Aorta (tissue), 5 donors: Measurements from ENCODE around the gene AHSP. TPM values are rescaled to one million over a fixed set of nuclear protein-coding genes. Genes with fewer than 3 reads are reported as not detected.

Experiments used
- ATAC-seq: fragments of 200-7000 bp; cut with Tn5 transposase; one replicate; pipeline ENCODE4 v1.9.1; 2022; ENCODE audit warnings: moderate library complexity; ENCODE audit not compliant: low FRiP score
- DNase-seq, 2 donors: peaks; one replicate each; pipeline ENCODE4 v3.0.0-alpha.2; 2020
- H3K27ac ChIP-seq, 2 donors: one replicate each; pipeline ENCODE4 v1.5.1; 2013; ENCODE audit warnings: low read length in 2 of 2, mild to moderate bottlenecking in 2 of 2, moderate library complexity in 2 of 2, control low read depth in 1 of 2, inconsistent platforms in 1 of 2, low read depth in 1 of 2
- H3K27me3 ChIP-seq, 2 donors: one replicate each; pipeline ENCODE4 v1.6.1; 2013; ENCODE audit warnings: control low read depth in 1 of 2, low read length in 1 of 2, mild to moderate bottlenecking in 1 of 2, moderate library complexity in 1 of 2; ENCODE audit not compliant: insufficient read depth in 2 of 2, control insufficient read depth in 1 of 2
- H3K36me3 ChIP-seq, 2 donors: one replicate each; pipeline ENCODE4 v1.6.1; 2013; ENCODE audit warnings: control low read depth in 1 of 2, low read length in 1 of 2, mild to moderate bottlenecking in 1 of 2; ENCODE audit not compliant: insufficient read depth in 2 of 2, control insufficient read depth in 1 of 2
- H3K4me1 ChIP-seq, 2 donors: one replicate each; pipeline ENCODE4 v1.6.1; 2013; ENCODE audit warnings: low read length in 2 of 2, control low read depth in 1 of 2, mild to moderate bottlenecking in 1 of 2, moderate library complexity in 1 of 2; ENCODE audit not compliant: insufficient read depth in 2 of 2, control insufficient read depth in 1 of 2
- H3K4me3 ChIP-seq, 2 donors: one replicate each; pipeline ENCODE4 v1.5.1; 2013; ENCODE audit warnings: low read length in 2 of 2, control low read depth in 1 of 2, mild to moderate bottlenecking in 1 of 2
- H3K9me3 ChIP-seq: one replicate; pipeline ENCODE4 v1.6.1; 2013; ENCODE audit warnings: mild to moderate bottlenecking, low read length; ENCODE audit not compliant: control insufficient read depth
- WGBS, 2 donors: extraction: QIAGEN DNeasy Blood & Tissue Kit; methylation state at CpG; one replicate each; pipeline ENCODE4 v1.1.7; 2013; 5-methylcytosine and 5-hydroxymethylcytosine counted together
- intact Hi-C, 2 donors: fragments of 100-400 bp; cut with DNase I; formaldehyde crosslinking; loops; one replicate each; pipeline versions ENCODE4 v1.14.2 to v1.15.0; 2022
- polyA plus RNA-seq, 2 donors: library from polyadenylated mRNA; stranded (reverse); fragments of 200-250 nt; gene quantifications; one replicate each; pipeline ENCODE4 v1.2.3, GENCODE V29; 2013
- total RNA-seq, 2 donors: library from RNA; stranded (reverse); fragmentation: NEBNext Ultra II Directional; extraction: Animal tissue kit (Norgen Biotek cat#: 25700); gene quantifications; one replicate each; pipeline ENCODE4 v1.2.1, GENCODE V29; 2021
- donor health status: healthy with polysubstance abuse.
- donor health status: Bipolar disorder and iron deficiency.
- donor health status: DM: no; HTN: no; CAD: no.
- donor health status: DM: no; HTN: no; CAD: no.
- donor health status: DM: yes; HTN: yes; CAD: no.

The AHSP gene
- total and polyA plus RNA-seq, 4 donors, result 4.7 TPM; not detected in 3

DNA sequence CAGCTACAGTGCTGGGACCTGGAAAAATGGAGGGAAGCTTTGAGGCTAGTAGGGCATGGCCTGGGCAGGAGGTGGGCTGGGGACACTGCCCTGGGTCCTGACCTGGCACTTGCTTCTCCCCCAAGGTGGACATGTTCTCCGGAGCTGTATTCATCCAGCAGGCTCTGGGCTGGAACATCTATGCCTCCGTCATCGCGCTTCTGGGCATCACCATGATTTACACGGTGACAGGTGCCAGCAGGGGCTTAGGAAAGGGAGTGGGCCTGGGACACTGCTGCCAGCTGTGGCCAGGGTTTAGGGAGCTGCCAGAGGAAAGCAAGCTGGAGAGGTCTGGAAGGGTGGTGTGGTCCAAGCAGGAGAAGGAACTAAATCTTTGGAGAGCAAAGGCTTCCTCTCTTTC, 41.7 kb upstream of the AHSP start:
- DNase-seq (peak in 1 of 2 donors; percentile 30), ATAC-seq (no peak)
- no peak overlapping the region for H3K27ac ChIP-seq
- H3K4me3 ChIP-seq, result no peak overlapping the region
- H3K36me3 ChIP-seq, result no peaks in the 10 kb centered on the region
- intact Hi-C loops, result no loop called here
- 93 to 94% methylated on average over 5 of the region's 5 CpGs for WGBS, 2 donors
- H3K27me3 ChIP-seq, result no peaks in the 10 kb centered on the region
- H3K9me3 ChIP-seq, result no peaks in the 10 kb centered on the region
- H3K4me1 ChIP-seq, result no peaks in the 10 kb centered on the region

DNA sequence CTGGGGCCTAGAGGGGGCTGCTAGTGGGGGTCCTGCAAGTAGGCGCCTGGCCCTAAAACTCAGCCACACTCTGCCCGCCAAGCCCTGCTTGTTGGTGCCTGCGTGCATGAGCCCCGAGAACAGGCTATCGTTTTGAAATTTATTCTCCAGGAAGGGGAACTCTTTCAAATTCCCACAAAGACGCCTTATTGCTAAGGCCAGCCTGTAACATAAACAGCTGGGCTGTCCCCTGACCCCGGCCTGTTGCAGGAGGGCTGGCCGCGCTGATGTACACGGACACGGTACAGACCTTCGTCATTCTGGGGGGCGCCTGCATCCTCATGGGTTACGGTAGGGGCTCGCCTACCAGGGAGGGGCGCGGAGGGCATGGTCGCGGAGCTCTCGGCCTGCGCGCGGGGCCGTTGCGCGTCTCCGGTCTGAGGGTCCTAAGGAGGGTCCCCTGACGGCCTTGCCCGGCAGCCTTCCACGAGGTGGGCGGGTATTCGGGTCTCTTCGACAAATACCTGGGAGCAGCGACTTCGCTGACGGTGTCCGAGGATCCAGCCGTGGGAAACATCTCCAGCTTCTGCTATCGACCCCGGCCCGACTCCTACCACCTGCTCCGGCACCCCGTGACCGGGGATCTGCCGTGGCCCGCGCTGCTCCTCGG, 40.5 kb upstream of the AHSP start:
- Histone ChIP-seq H3K27me3 (no peaks in the 10 kb centered on the region), H3K4me1 (no peaks in the 10 kb centered on the region), H3K36me3 (no peaks in the 10 kb centered on the region), H3K27ac (no peak overlapping the region), H3K4me3 (peak overlapping the region; percentile 19 to 21), H3K9me3 (no peaks in the 10 kb centered on the region)
- DNase-seq (peak in 1 of 2 donors; percentile 48), ATAC-seq (no peak)
- intact Hi-C loops, result no loop called here
- WGBS, 2 donors, result 15 to 18% methylated on average over 48 of the region's 48 CpGs

DNA sequence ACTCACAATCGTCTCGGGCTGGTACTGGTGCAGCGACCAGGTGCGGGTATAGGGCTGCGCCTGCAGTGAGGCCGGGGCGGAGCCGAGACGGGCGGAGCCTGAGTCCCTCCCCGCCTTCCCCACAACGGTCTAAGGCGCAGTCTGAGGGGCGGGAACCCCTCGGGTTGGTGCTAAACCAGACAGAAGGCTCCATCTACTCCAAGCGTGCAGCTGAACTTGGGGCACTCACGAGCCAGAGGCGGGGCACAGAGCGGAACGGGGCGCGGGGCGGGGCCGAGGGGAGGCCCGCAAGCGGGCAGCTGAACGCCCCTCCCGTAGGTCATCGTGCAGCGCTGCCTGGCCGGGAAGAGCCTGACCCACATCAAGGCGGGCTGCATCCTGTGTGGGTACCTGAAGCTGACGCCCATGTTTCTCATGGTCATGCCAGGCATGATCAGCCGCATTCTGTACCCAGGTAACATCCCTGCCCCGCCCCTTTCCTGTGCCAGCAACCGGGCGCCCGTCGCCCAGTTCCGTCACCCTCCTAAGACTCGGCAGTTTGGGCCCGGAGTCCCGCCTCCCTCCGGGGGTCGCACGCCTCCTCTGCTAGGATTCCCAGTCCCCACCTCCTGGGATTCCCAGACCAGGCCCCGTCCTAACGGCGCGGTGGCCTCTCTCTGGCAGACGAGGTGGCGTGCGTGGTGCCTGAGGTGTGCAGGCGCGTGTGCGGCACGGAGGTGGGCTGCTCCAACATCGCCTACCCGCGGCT, 39.8 kb upstream of the AHSP start:
- H3K4me3 ChIP-seq, result peak overlapping the region; percentile 19 to 21
- no peaks in the 10 kb centered on the region for H3K36me3 ChIP-seq
- H3K9me3 ChIP-seq, result no peaks in the 10 kb centered on the region
- 1% methylated on average over 59 to 60 of the region's 60 CpGs for WGBS, 2 donors
- DNase-seq (peak; percentile 69 to 81), ATAC-seq (peak; percentile 57)
- intact Hi-C loops, result no loop called here
- H3K27ac ChIP-seq, result no peak overlapping the region
- no peaks in the 10 kb centered on the region for H3K27me3 ChIP-seq
- no peaks in the 10 kb centered on the region for H3K4me1 ChIP-seq

DNA sequence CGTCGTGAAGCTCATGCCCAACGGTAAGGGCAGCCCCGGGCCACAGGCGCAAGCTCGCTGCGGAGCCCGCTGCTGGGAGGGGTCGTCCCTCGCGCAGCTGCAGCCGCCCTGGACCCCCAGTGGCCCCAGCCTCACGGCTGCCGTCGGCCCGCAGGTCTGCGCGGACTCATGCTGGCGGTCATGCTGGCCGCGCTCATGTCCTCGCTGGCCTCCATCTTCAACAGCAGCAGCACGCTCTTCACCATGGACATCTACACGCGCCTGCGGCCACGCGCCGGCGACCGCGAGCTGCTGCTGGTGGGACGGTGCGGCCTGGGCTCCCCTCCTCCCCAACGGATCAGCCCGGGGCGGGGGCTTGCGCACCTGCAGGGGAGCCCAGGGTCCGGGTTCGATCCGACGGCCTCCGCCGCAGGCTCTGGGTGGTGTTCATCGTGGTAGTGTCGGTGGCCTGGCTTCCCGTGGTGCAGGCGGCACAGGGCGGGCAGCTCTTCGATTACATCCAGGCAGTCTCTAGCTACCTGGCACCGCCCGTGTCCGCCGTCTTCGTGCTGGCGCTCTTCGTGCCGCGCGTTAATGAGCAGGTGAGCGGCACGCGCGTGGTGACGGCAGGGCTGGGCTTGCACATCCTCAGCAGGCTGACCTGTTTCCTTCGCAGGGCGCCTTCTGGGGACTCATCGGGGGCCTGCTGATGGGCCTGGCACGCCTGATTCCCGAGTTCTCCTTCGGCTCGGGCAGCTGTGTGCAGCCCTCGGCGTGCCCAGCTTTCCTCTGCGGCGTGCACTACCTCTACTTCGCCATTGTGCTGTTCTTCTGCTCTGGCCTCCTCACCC, 39.0 kb upstream of the AHSP start:
- WGBS, 2 donors, result 36 to 38% methylated on average over 72 to 77 of the region's 77 CpGs
- Histone ChIP-seq H3K4me3 (no peak overlapping the region), H3K27me3 (no peaks in the 10 kb centered on the region), H3K27ac (no peak overlapping the region), H3K36me3 (no peaks in the 10 kb centered on the region), H3K9me3 (no peaks in the 10 kb centered on the region), H3K4me1 (no peaks in the 10 kb centered on the region)
- intact Hi-C loops, result no loop called here
- ATAC-seq, result peak; percentile 3
- peak; percentile 52 to 81 for DNase-seq

DNA sequence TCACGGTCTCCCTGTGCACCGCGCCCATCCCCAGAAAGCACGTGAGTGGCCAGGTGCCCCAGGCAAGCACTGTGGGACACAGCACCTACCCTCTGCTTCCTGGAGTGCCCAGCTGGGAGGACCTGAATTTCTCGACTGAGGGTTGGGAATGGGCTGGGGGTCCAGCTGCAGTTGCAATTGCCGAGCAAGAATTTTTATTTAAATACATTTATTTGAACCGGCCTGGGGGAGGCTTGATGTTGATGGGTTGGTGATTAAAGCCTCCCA, 38.5 kb upstream of the AHSP start:
- H3K9me3 ChIP-seq, result no peaks in the 10 kb centered on the region
- H3K4me1 ChIP-seq, result no peaks in the 10 kb centered on the region
- WGBS, 2 donors, result 88 to 90% methylated on average over 7 of the region's 7 CpGs
- ATAC-seq (no peak), DNase-seq (peak in 1 of 2 donors; percentile 54)
- H3K4me3 ChIP-seq, result no peak overlapping the region
- intact Hi-C loops, result no loop called here
- H3K27me3 ChIP-seq, result no peaks in the 10 kb centered on the region
- H3K36me3 ChIP-seq, result no peaks in the 10 kb centered on the region
- H3K27ac ChIP-seq, result no peak overlapping the region

DNA sequence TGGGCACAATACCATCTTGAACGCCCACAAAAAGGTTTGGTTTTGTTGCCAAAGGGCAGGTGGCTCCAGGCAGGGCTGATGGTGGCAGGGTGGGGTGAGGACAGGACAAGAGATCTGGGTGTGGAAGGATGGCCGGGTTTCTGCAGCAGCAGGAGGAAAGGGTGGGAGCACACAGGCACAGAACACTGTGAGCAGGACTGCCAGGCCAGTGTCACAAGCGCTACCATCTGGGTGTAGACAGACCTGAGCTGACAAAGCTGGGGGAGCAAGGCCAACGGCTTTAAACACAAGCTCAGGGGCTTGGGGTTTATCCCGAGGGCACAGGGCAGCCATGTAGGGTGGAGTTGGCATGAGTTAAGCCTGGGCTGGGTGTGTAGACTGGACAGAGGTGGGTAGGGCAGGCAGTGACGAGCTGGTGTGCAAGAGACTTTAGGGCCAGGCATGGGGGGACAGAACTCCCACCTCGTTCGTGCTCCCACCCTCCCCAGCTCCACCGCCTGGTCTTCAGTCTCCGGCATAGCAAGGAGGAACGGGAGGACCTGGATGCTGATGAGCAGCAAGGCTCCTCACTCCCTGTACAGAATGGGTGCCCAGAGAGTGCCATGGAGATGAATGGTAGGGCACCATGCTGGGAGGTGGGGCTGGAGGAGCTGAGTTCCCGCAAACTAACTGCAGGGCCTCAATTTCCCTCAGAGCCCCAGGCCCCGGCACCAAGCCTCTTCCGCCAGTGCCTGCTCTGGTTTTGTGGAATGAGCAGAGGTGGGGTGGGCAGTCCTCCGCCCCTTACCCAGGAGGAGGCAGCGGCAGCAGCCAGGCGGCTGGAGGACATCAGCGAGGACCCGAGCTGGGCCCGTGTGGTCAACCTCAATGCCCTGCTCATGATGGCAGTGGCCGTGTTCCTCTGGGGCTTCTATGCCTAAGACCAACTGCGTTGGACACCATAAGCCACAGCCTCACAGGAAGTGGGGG, 37.8 kb upstream of the AHSP start:
- Histone ChIP-seq H3K9me3 (no peaks in the 10 kb centered on the region), H3K27ac (no peak overlapping the region), H3K27me3 (no peaks in the 10 kb centered on the region), H3K4me1 (no peaks in the 10 kb centered on the region), H3K36me3 (no peaks in the 10 kb centered on the region), H3K4me3 (no peak overlapping the region)
- ATAC-seq (no peak), DNase-seq (peak; percentile 34 to 70)
- intact Hi-C loops, result no loop called here
- 87 to 91% methylated on average over 19 to 22 of the region's 22 CpGs for WGBS, 2 donors

DNA sequence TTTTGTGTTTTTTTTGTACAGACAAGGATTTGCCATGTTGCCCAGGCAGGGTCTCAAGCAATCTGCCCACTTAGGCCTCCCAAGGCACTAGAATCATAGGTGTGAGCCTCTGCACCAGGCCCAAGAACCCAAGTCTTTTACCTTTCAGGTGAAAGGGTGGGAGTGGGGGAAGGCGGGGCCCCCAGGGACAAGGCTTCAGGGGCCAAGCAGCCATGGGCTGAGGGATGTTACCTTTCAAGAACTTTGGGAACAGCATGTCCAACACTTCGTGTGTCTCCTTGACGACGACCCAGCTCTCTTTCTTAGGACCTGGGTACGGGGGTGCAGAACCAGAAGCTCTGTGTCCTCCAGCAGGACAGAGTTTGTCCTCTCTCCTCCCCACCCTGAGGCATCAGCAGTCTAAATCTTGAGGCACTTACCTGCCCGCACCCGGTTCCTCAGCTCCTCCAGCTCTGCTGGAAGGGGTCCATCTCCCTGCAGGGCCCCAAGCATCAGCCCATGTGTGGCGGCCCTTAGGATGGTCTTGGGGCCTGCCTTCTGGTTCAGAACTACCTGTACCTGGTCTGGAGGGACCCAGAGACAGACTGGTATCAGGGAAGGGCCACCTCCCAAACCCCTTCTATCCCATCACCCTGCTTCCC, 35.8 kb upstream of the AHSP start:
- Histone ChIP-seq H3K4me1 (no peaks in the 10 kb centered on the region), H3K36me3 (peaks cover 0 to 3% of the 10 kb centered on the region in 2 donors), H3K9me3 (no peaks in the 10 kb centered on the region), H3K27me3 (no peaks in the 10 kb centered on the region), H3K27ac (no peak overlapping the region), H3K4me3 (no peak overlapping the region)
- intact Hi-C loops, result no loop called here
- ATAC-seq (no peak), DNase-seq (peak; percentile 40 to 51)
- 91 to 93% methylated on average over 8 of the region's 8 CpGs for WGBS, 2 donors
